Tibial nerve (tissue), 4 donors: ENCODE results near the gene MEIS1.

Source experiments
- CTCF ChIP-seq, 5 experiments: fragments of 200-600 bp in 3 of 5; fragments of 450-650 bp in 2 of 5; sonication (generic) in 3 of 5; IDR thresholded peaks; one replicate each; pipeline ENCODE4 v1.5.1; 2016 to 2019; ENCODE audit warnings: antibody characterized with exemption in 5 of 5, mild to moderate bottlenecking in 3 of 5, moderate library complexity in 2 of 5
- EP300 ChIP-seq, 2 donors: sonication (generic); formaldehyde crosslinking; IDR thresholded peaks; one replicate each; pipeline ENCODE4 v1.6.1; 2017; ENCODE audit warnings: antibody characterized with exemption in 2 of 2, mild to moderate bottlenecking in 1 of 2
- POLR2A ChIP-seq, 2 donors: fragments of 450-650 bp; IDR thresholded peaks; one replicate each; pipeline ENCODE4 v1.6.1; 2017; ENCODE audit warnings: antibody characterized with exemption in 2 of 2, mild to moderate bottlenecking in 2 of 2, moderate library complexity in 2 of 2

DNA sequence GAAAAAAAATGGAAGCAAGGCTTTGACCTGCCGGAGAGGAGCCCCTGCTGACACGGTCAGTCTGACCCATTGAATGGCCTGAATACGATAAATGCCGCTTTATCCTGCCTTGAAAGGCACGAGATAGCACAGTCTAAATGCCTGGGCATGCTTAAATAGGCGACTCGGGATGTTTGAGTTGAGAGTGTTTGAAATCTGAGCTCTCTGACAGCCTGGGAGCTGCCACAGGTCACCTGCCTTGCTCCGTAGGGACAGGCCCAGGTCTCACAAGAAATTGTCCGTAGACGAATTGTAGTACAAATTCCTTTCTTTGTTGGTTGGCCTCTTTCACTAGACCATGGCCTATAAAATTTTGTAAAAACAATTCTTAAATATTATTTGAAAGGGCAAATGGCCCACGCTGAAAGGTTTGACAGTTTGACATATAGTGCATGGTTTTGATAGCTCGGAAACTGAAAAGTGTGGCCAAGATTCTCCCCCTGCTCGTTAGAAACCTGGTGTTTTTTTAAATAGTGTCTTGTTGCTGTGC is 72.8 kb downstream of the MEIS1 start:
- TF ChIP-seq CTCF (IDR thresholded peaks at IDR 0.05) (no peak), POLR2A (IDR thresholded peaks at IDR 0.05) (no peak), EP300 (IDR thresholded peaks at IDR 0.05) (no peak)
